ENCODE measurements around the gene TMEM109.

GRCh38 chr11:60912223-60912850, 1.6 kb upstream of the TMEM109 start:
- no peak for TF ChIP-seq CTCF (conservative IDR thresholded peaks at IDR 0.05 in 1 of 2, IDR thresholded peaks at IDR 0.05 in 1 of 2; ENCODE audit: extremely low read depth in 1 of 2, insufficient read depth in 1 of 2, low read depth in 1 of 2, low read length in 2 of 2)
- TF ChIP-seq EZH2 (IDR thresholded peaks at IDR 0.05; ENCODE audit: borderline replicate concordance, low read length): no peak
